Measurements from ENCODE around the gene NXN.
"Not testable (repeated sequence)": the region's sequence is repeated elsewhere in the genome, so short reads cannot be mapped to it uniquely, and the experiment has no call there.

NXN gene

GRCh38 chr17:862582-862981 lies 117.0 kb downstream of the NXN start:
- no peak for DNase-seq (ENCODE audit: low read depth)

DNA sequence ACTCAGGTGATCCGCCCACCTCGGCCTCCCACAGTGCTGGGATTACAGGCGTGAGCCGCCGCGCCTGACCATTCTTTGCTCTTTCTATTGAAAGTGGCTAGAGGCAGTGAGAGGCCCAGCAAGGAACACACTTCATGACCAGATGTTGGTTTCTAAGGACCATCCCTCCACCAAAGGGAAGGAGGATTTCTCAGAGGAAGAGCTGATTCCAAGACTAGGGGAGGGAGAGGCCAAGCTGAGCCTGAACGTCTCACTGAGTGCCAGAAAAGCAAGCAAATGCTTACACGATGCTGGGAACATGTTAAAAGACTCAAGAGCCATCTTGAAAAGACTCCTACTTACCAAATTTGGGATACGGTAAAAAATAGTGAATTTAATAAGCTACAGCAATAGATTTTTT lies 118.2 kb downstream of the NXN start:
- DNase-seq (ENCODE audit: low read depth), result no peak

DNA sequence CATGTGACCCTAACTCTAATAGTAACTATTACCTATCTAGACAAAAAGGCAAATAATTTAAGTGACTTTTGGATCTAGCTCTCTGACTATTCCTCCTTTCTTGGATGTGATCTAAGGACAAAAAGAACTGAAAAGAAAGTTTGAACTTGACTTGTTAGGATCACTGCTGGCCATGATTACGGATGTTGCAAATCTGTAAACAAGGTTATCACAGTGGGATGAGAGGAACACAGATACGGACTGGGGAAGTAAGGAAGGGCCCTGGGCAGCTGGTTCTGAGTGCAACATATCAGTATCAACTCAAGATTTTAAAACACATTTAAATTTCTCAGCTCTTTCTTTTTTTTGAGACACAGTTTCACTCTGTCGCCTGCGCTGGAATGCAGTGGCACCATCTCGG lies 118.8 kb downstream of the NXN start:
- DNase-seq (ENCODE audit: low read depth), result no peak

GRCh38 chr17:859824-860195 lies 119.8 kb downstream of the NXN start:
- no peak for DNase-seq (ENCODE audit: low read depth)

DNA sequence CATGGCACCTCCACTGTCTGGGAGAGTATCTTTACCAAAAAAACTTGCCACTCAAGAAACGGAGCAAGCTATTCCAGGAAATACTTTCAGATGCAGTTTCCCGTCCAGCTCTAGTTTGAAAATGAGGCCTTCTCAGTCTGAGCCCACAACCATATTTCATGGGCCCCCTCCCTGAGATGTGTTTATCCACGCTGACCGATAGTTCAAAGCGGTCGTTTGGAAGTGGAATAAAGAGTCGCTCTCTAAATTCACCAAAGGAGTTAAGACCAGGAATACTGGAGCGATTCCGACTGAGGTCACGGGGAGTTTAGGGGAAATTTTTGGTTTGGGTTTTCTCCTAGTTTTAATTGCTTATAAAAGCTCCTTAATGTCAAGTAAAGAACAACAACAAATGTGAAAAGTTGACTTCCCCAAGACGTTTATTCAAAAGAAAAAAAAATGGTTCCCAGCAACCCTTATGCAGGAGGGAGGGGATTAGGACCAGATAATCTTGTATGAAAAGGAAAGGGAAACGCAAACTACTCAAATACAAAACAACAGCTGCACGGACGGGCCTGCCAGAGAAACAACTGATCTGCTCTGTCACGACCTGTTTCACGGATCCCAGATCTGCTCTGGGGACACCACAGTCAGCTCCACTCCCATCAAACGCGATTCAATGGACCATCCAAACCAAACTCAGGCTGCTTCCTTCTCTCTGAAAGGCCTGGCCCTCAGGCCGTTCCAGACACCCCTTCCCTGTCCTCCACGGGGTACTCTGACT lies 120.3 kb downstream of the NXN start:
- DNase-seq (ENCODE audit: low read depth), result no peak

DNA sequence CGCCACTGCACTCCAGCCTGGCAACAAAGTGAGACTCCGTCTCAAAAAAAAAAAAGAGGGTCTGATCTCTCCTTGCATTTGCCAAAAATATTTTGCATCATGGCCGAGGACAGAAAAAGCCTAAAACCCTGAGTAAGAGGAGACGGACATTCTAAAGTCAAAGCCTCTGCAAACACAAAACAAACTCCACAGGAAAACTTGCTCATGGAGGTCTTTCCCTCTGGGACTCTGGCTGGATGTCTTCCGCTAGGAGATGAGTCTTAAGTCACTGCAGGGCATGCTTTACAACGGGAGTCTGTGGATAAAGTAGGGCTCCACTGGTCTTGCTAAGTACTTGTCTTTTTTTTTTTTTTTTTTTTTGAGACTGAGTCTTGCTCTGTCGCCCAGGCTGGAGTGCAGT lies 123.4 kb downstream of the NXN start:
- DNase-seq (ENCODE audit: low read depth), result no peak

DNA sequence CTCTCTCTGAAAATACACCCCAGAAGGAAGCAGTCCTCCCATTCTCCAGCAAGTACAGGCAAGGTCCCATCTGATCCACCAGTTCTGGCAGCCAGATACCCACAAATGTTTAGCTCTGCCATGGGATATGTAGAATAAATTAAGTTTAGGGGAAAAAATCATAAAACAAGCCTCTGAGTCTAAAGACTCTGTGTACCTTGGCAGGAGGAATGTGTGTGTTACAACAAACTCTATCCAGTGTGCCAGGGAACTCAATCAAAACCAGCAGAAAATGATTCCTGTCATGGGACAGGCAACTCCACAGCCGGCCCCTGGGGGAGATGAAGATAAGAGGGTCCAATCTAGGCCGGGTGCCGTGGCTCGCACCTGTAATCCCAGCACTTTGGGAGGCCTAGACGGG lies 124.0 kb downstream of the NXN start:
- DNase-seq (ENCODE audit: low read depth), result no peak

DNA sequence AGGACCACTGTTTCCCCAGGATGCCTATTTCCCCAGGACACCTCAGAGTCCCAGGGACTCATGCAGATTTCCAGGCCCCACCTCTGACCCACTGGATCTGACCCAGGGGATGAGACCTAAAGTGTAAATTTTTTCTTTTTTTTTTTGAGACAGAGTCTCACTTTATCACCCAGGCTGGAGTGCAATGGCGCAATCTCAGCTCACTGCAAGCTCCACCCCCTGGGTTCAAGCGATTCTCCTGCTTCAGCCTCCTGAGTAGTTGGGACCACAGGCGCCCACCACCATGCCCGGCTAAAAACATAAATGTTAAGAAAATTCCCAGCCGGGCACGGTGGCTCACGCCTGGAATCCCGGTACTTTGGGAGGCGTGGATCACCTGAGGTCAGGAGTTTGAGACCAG lies 126.7 kb downstream of the NXN start:
- not testable (repeated sequence) for DNase-seq (ENCODE audit: low read depth)

DNA sequence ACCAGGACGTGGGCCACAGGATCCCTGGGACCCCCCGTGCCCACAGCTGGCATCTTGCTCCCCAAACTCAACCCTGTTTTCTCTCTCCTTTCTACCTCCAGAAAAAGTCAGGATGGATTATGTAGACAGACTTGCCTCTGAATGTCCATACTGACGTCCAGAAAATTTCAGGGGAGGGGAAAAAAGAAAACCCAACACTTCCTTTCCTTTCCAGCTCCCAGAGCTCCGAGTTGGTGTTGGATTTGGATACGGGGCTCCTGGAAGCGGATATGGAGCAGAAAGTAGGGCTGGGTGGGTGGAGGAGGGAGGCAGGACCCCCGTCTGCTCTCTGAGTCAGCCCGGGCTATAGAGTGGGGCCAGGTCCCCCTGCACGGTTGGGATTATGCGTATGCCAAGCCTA lies 127.2 kb downstream of the NXN start:
- no peak for DNase-seq (ENCODE audit: low read depth)

DNA sequence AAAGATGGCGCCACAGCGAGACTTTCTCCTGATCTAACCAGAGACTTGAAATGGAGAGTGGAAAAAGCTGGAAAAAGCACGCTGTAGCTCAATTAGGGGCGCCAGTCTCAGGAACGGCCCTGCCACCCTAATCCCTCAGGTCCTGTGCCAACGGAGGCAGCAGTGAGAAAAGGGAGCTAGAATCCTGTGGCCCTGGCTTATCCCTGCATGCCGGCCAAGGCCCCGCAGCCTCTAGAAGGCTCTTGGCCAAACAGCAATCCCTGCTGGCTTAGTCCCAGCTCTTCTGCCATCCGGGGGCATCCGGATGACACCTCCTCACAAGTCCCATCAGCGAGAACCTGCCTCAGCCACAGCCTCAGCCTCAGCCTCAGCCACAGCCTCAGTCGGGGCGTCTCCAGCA lies 127.7 kb downstream of the NXN start:
- no peak for DNase-seq (ENCODE audit: low read depth)

- no peak for DNase-seq (ENCODE audit: low read depth)
Observed at GRCh38 chr17:850851-851763, 128.5 kb downstream of the NXN start.

- DNase-seq (ENCODE audit: low read depth), result no peak
Observed at GRCh38 chr17:850086-850850, 129.3 kb downstream of the NXN start.

DNA sequence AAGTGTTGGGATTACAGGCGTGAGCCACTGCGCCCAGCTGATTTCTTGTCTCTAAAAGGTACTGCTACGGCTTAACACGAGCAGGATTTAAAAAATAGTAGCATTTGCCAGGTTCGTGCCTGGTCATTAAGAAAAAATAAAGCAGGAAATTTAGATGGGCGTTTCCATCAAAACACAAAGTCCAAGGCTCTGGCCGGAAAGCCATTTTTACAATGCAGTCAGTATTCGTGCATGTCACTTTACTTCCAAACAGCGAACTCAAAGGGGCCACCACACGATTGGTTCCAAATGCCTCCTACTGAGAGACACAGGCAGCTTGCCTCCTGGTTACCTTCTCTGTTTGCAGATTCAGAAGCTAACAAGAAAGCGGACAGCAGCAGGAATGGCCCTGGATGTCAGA lies 131.2 kb downstream of the NXN start:
- DNase-seq (ENCODE audit: low read depth), result no peak

DNA sequence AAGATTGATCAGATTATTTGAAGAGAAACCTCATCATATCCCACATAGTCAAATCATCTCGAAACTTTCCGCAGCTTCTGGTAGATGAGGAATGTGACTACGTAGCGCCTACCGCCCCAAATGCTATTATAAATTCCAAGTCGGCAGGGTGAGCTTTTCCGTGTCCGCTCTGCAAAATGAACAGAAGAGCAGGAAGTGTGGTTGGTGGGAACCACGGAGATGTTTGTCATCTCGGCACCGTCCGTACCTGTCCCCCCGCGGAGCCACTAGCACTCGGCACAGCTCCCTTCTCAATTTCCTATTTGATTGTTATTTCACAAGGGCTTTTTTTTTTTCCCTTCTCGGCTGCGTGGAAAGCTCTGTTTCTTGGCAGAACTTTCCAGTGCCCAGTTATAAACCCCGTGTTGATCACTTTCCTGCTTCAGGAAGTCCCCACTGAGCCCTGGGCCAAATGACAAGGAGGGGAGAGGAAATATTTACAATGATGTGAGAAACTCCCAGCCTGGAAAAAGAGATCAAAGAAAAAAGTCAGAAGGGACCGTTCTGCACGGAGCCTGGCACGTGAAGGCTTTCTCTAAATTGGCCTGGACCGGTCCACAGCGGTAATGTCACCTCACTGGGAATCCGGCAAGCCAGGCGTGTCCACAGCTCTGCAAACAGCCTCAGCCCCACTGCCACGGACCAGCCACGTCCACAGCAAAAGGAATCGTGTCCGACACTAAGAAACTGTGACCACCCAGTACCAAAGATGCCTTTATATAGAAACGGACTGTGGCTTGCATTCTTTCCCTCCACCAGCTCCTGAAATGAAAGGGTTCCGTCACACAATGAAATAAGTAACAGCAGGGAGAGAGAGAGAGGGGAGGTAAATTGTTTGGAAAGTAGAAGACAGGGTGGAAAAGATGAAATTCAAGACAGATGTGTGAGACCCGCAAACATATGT lies 132.4 kb downstream of the NXN start:
- DNase-seq (ENCODE audit: low read depth), result no peak

- no peak for DNase-seq (ENCODE audit: low read depth)
Observed at GRCh38 chr17:841313-841712, 138.3 kb downstream of the NXN start.

- no peak for DNase-seq (ENCODE audit: low read depth)
Observed at GRCh38 chr17:838486-838885, 141.1 kb downstream of the NXN start.

DNA sequence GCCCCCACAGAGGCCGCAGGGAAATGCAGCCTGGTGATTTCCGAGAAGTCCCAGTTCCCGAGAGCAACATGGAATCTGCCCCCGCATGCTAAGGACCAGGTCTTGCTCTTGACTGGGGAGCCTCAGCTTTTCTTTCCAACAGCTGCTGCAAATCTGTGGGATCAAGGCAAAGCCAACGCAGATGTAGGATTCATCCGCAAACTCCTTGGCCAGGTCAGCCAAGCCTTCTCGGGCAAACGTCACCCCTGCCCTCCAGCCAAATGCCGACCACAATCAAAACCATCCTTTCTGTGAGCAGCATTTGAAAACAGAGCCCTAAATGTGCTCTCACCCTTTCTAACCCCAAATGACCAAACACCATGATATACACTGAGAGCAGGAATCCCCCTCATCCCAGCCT lies 143.4 kb downstream of the NXN start:
- DNase-seq (ENCODE audit: low read depth), result no peak

DNA sequence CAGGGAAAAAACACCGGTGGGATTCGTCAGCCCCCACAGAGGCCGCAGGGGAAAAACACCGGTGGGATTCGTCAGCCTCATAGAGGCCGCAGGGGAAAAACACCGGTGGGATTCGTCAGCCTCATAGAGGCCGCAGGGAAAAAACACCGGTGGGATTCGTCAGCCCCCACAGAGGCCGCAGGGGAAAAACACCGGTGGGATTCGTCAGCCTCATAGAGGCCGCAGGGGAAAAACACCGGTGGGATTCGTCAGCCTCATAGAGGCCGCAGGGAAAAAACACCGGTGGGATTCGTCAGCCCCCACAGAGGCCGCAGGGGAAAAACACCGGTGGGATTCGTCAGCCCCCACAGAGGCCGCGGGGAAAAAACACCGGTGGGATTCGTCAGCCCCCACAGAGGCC lies 143.9 kb downstream of the NXN start:
- DNase-seq (ENCODE audit: low read depth), result not testable (repeated sequence)

GRCh38 chr17:835263-835662 lies 144.3 kb downstream of the NXN start:
- no peak for DNase-seq (ENCODE audit: low read depth)

DNA sequence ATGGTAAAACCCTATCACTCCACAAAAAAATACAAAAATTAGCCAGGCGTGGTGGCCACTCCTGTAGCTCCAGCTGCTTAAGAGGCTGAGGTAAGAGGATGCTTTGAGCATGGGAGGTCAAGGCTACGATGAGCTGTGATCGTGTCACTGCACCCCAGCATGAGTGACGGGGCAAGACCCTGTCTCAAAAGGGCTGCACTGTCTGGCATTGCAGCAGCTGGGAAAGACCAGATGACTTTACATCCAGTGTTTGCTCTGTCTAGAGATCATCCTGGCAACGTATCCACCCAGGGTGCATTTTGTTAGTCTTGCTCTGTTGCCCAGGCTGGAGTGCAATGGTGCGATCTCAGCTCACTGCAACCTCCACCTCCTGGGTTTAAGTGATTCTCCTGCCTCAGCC lies 145.4 kb downstream of the NXN start:
- DNase-seq (ENCODE audit: low read depth), result no peak

GRCh38 chr17:830950-831349 lies 148.6 kb downstream of the NXN start:
- no peak for DNase-seq (ENCODE audit: low read depth)

DNA sequence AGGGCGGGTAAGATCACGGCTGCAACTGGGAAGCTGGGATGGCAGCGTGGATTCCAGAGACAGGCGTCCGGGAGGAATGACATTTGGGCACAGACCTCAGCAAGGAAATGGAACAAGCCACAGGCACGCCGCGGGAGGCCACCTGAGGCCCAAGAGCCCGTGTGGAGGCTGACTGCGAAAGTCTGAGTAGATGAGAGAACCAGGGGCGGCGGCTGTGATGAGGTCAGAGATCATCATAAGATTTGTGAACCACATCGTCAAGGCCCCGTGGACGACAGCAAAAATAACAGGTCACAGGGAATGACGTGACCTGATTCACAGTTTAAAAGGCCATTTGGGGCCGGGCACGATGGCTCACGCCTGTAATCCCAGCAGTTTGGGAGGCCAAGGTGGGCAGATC lies 149.2 kb downstream of the NXN start:
- no peak for DNase-seq (ENCODE audit: low read depth)
